Measurements from ENCODE around the gene OAS2. TPM values are rescaled to one million over a fixed set of nuclear protein-coding genes. Genes with fewer than 3 reads are reported as not detected.

OAS2 gene
- total and polyA plus RNA-seq, 4 experiments from 2014 or later, result 25.5 to 77.4 (median 69.6) TPM

DNA sequence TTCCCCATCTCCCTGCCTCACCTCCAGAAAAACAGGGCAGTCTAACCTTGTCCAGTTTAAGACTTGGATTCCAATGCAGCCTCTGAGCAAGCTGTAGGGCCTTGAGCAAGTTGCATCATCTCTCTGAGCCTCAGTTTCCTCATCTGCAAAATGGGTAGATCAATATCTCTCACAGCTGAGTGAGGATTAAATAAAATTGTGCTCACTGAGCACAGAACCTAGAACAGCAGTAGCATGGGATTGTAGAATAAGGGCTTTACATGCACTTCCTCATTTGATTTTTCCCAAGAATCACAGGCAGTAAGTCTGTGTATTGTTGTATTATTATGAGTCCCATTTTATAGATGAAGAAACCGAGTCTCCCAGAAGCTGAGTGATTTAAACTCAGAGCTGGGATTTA is 80.2 kb downstream of the OAS2 start:
- Histone ChIP-seq H3K36me3 (ENCODE audit: insufficient read depth, low read length) (no peaks in the 10 kb centered on the region), H3K4me1 (ENCODE audit: insufficient read depth, low read length) (peaks cover 57% of the 10 kb centered on the region), H3K4me3 (ENCODE audit: low read length in 2 of 2) (no peak overlapping the region), H3K27me3 (ENCODE audit: insufficient read depth, low read length) (no peaks in the 10 kb centered on the region), H3K9me3 (ENCODE audit: control insufficient read depth in 1 of 2, low read length in 2 of 2) (no peaks in the 10 kb centered on the region), H3K27ac (ENCODE audit: low read depth, low read length) (no peak overlapping the region)
- intact Hi-C loops (cut with micrococcal nuclease), result no loop called here
- H3K27me3 Mint-ChIP-seq, result no peaks in the 10 kb centered on the region
- ChIA-PET CTCF (ENCODE audit: partially characterized antibody) (interaction anchor here (1.0 to 1.9 kb wide), 2 partner anchors 34 to 115 kb away, joined by 3 to 9 read pairs; no protein-coding TSS in a partner anchor), POLR2A (ENCODE audit: partially characterized antibody) (interaction anchor here (0.9 to 1.5 kb wide), 3 partner anchors 31 to 161 kb away, joined by 3 read pairs; partner anchors contain the start of gene DDX54)
- H3K4me3 Mint-ChIP-seq, result no peak overlapping the region
- H3K36me3 Mint-ChIP-seq, result no peaks in the 10 kb centered on the region
- DNase-seq, result no peak
- H3K27ac Mint-ChIP-seq, result peak overlapping the region in 1 of 7 donors; percentile 83
- H3K4me1 Mint-ChIP-seq, result peaks cover 19 to 34% (median 25%) of the 10 kb centered on the region in 4 donors
- no peaks in the 10 kb centered on the region for H3K9me3 Mint-ChIP-seq

DNA sequence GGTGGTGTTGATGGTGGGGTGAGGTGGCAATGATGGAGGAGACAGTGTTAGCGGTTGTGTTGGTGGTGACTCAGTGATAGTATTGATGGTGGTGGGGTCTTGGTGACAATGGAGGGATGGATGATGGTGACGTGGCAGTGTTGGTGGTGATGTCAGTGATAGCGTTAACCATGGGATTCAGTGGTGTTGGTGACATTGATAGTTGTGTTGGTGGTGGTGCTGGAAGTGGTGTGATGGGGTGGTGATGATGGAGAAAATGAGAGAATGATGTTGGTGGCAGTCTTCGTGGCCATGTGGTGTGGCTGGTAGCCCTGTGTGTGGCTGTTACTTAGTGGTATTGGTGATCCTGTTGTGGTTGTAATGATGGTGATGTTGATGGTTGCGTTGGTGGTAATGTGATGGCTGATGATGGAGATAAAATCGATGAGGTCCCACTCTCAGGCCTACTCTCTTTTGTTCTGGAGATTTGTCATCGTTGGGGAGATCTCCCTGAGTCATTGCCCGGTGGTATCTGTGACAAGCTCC is 80.8 kb downstream of the OAS2 start:
- CTCF ChIA-PET (ENCODE audit: partially characterized antibody), result interaction anchor here (1.0 to 1.9 kb wide), 2 partner anchors 33 to 115 kb away, joined by 3 to 9 read pairs; no protein-coding TSS in a partner anchor
- Mint-ChIP-seq H3K9me3 (no peaks in the 10 kb centered on the region), H3K36me3 (no peaks in the 10 kb centered on the region), H3K4me3 (no peak overlapping the region), H3K4me1 (peaks cover 19 to 35% (median 25%) of the 10 kb centered on the region in 4 donors), H3K27me3 (no peaks in the 10 kb centered on the region), H3K27ac (no peak overlapping the region)
- no peak for DNase-seq
- H3K27ac ChIP-seq (ENCODE audit: low read depth, low read length), result no peak overlapping the region
- H3K36me3 ChIP-seq (ENCODE audit: insufficient read depth, low read length), result no peaks in the 10 kb centered on the region
- H3K27me3 ChIP-seq (ENCODE audit: insufficient read depth, low read length), result no peaks in the 10 kb centered on the region
- H3K9me3 ChIP-seq (ENCODE audit: control insufficient read depth in 1 of 2, low read length in 2 of 2), result no peaks in the 10 kb centered on the region
- POLR2A ChIA-PET (ENCODE audit: partially characterized antibody), result interaction anchor here (1.5 kb wide), 1 partner anchor 126 kb away, joined by 3 read pairs; the partner anchor contains the start of gene DDX54
- intact Hi-C loops (cut with micrococcal nuclease), result no loop called here
- H3K4me3 ChIP-seq (ENCODE audit: low read length in 2 of 2), result no peak overlapping the region
- H3K4me1 ChIP-seq (ENCODE audit: insufficient read depth, low read length), result peaks cover 62% of the 10 kb centered on the region

DNA sequence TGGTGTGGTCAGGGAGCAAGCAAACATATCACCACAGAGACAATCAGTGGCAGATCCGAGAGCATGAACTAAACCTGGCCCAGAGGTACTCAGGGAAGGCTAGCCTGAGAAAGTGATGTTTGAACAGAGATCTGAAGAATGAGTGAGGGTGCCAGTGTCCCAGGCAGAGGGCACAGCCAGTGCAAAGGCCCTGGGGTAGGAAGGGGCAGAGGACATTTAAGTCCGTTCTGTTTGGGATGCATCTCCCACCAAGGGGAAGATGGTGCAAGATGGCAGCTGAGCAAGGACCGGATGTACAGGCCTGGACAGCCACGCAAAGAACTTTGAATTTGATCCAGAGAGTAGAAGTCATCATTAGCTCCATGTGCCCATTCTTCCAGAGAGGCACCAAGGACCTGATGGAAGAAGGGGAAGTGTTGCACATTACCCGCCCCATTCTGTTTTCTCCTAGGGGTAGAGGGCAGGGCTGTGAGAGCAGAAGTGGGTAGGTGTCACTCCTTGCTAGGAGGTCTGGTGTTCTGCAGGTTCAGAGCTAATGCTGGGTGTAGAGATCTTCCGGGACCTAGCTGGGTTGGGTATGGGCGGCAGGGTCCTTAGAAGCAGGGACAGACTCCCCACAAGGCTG is 82.1 kb downstream of the OAS2 start:
- Mint-ChIP-seq H3K4me1 (peaks cover 20 to 34% (median 24%) of the 10 kb centered on the region in 4 donors), H3K9me3 (no peaks in the 10 kb centered on the region), H3K27me3 (no peaks in the 10 kb centered on the region), H3K27ac (peak overlapping the region in 3 of 7 donors; percentile 53 to 75 (median 72)), H3K36me3 (peaks cover 0 to 2% of the 10 kb centered on the region in 2 donors), H3K4me3 (no peak overlapping the region)
- intact Hi-C loops (cut with micrococcal nuclease), result no loop called here
- Histone ChIP-seq H3K36me3 (ENCODE audit: insufficient read depth, low read length) (no peaks in the 10 kb centered on the region), H3K4me3 (ENCODE audit: low read length in 2 of 2) (no peak overlapping the region), H3K27me3 (ENCODE audit: insufficient read depth, low read length) (no peaks in the 10 kb centered on the region), H3K9me3 (ENCODE audit: control insufficient read depth in 1 of 2, low read length in 2 of 2) (no peaks in the 10 kb centered on the region), H3K4me1 (ENCODE audit: insufficient read depth, low read length) (peaks cover 65% of the 10 kb centered on the region), H3K27ac (ENCODE audit: low read depth, low read length) (no peak overlapping the region)
- CTCF ChIA-PET (ENCODE audit: partially characterized antibody), result interaction anchor here (1.1 to 2.1 kb wide), 4 partner anchors 12 to 113 kb away, joined by 4 to 8 read pairs (median 4); no protein-coding TSS in a partner anchor
- no peak for DNase-seq
- POLR2A ChIA-PET (ENCODE audit: partially characterized antibody), result no interaction called here

DNA sequence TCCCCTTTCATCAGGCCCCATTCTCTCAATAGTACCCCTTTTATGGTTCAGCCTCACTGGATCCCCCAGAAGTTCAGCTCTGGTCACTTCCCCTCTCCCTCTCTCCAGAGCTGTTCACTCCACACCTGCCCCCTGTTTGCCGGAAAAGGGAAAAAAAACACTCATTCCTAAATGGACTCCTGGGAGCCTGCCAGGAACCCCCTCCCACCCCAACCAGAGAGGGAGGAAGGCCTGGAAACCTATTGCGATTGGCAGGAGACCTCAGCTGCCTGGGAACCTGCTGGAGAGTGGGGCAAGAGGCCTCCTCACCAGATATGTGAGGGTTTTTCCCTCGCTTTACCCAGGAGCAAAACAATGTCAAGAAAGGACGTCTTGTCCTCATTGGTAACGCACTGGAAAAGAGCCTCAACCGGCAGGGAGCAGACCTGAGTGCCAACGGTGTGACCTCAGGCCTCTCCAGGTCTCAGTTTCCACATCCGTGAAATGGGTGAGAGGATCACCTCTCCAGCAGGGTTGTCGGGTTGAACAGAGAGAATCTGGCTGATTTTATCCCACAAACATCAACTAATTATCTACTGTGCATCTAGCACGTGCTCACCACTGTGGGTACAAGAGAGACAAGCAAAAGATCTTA is 82.9 kb downstream of the OAS2 start:
- H3K27ac ChIP-seq (ENCODE audit: low read depth, low read length), result no peak overlapping the region
- no peaks in the 10 kb centered on the region for H3K27me3 ChIP-seq (ENCODE audit: insufficient read depth, low read length)
- Mint-ChIP-seq H3K4me3 (peak overlapping the region in 2 of 8 donors; percentile 10 to 17), H3K27ac (peak overlapping the region in 4 of 7 donors; percentile 36 to 75 (median 62)), H3K9me3 (no peaks in the 10 kb centered on the region), H3K36me3 (peaks cover 0 to 2% of the 10 kb centered on the region in 2 donors), H3K27me3 (no peaks in the 10 kb centered on the region), H3K4me1 (peaks cover 18 to 36% (median 20%) of the 10 kb centered on the region in 4 donors)
- intact Hi-C loops (cut with micrococcal nuclease), result no loop called here
- no peaks in the 10 kb centered on the region for H3K9me3 ChIP-seq (ENCODE audit: control insufficient read depth in 1 of 2, low read length in 2 of 2)
- no peak overlapping the region for H3K4me3 ChIP-seq (ENCODE audit: low read length in 2 of 2)
- ChIA-PET POLR2A (ENCODE audit: partially characterized antibody) (no interaction called here), CTCF (ENCODE audit: partially characterized antibody) (interaction anchor here (1.1 to 2.1 kb wide), 5 partner anchors 13 to 113 kb away, joined by 4 to 8 read pairs (median 5); no protein-coding TSS in a partner anchor)
- H3K4me1 ChIP-seq (ENCODE audit: insufficient read depth, low read length), result peaks cover 61% of the 10 kb centered on the region
- no peak for DNase-seq
- H3K36me3 ChIP-seq (ENCODE audit: insufficient read depth, low read length), result no peaks in the 10 kb centered on the region

Other genes with a start within 250 kb of the OAS2 start
- gene RPH3A, start 186.8 kb upstream of the OAS2 start, total RNA-seq, result not detected
- not detected for gene RPH3A, start 186.8 kb upstream of the OAS2 start, polyA plus RNA-seq
- 10 to 100 TPM in 1 of 2 experiments, 1 to 10 TPM in 1; 8.4 to 10.9 TPM for gene OAS1, start 71.6 kb upstream of the OAS2 start, total RNA-seq
- 10 to 100 TPM; 30.3 to 49.3 TPM for gene OAS1, start 71.6 kb upstream of the OAS2 start, polyA plus RNA-seq
- 10 to 100 TPM; 20.3 to 22.5 TPM for gene OAS3, start 40.0 kb upstream of the OAS2 start, total RNA-seq
- gene OAS3, start 40.0 kb upstream of the OAS2 start, polyA plus RNA-seq, result 10 to 100 TPM; 14.4 to 31.3 TPM
- 1 to 10 TPM; 7.0 to 7.5 TPM for gene DTX1, start 78.2 kb downstream of the OAS2 start, total RNA-seq
- gene DTX1, start 78.2 kb downstream of the OAS2 start, polyA plus RNA-seq, result 1 to 10 TPM in 1 of 2 donors, under 1 TPM in 1; 0.30 to 4.1 TPM
- gene RASAL1, start 157.2 kb downstream of the OAS2 start, total RNA-seq, result 1 to 10 TPM in 1 of 2 experiments, under 1 TPM in 1; 0.58 to 1.4 TPM
- gene RASAL1, start 157.2 kb downstream of the OAS2 start, polyA plus RNA-seq, result under 1 TPM; 0.10 to 0.68 TPM
- not detected for gene CFAP73, start 171.2 kb downstream of the OAS2 start, total RNA-seq
- gene CFAP73, start 171.2 kb downstream of the OAS2 start, polyA plus RNA-seq, result under 1 TPM in 1 of 2 donors, not detected in 1; 0.18 TPM
- gene DDX54, start 207.0 kb downstream of the OAS2 start, total RNA-seq, result 10 to 100 TPM; 64.9 to 69.4 TPM
- 10 to 100 TPM in 1 of 2 donors, 1 to 10 TPM in 1; 9.9 to 39.7 TPM for gene DDX54, start 207.0 kb downstream of the OAS2 start, polyA plus RNA-seq
- gene RITA1, start 207.2 kb downstream of the OAS2 start, total RNA-seq, result 10 to 100 TPM; 12.8 to 14.2 TPM
- 10 to 100 TPM; 19.4 to 25.9 TPM for gene RITA1, start 207.2 kb downstream of the OAS2 start, polyA plus RNA-seq
- gene TPCN1, start 242.9 kb downstream of the OAS2 start, total RNA-seq, result 10 to 100 TPM; 79.8 to 94.2 TPM
- 10 to 100 TPM in 1 of 2 donors, 1 to 10 TPM in 1; 8.5 to 19.9 TPM for gene TPCN1, start 242.9 kb downstream of the OAS2 start, polyA plus RNA-seq

Measured in CD4-positive, alpha-beta memory T cell (primary cell).